Measurements from ENCODE around the gene GATAD2A.

The GATAD2A gene

GRCh38 chr19:19534556-19535265 is 129.2 kb downstream of the GATAD2A start:
- H3K4me3 ChIP-seq (replicated peaks; ENCODE audit: low read depth, low read length): no peak overlapping the region
- TF ChIP-seq CTCF (IDR thresholded peaks at IDR 0.05; ENCODE audit: low read length, missing control alignments): no peak
- no peak for DNase-seq (ENCODE audit: low read depth)

DNA sequence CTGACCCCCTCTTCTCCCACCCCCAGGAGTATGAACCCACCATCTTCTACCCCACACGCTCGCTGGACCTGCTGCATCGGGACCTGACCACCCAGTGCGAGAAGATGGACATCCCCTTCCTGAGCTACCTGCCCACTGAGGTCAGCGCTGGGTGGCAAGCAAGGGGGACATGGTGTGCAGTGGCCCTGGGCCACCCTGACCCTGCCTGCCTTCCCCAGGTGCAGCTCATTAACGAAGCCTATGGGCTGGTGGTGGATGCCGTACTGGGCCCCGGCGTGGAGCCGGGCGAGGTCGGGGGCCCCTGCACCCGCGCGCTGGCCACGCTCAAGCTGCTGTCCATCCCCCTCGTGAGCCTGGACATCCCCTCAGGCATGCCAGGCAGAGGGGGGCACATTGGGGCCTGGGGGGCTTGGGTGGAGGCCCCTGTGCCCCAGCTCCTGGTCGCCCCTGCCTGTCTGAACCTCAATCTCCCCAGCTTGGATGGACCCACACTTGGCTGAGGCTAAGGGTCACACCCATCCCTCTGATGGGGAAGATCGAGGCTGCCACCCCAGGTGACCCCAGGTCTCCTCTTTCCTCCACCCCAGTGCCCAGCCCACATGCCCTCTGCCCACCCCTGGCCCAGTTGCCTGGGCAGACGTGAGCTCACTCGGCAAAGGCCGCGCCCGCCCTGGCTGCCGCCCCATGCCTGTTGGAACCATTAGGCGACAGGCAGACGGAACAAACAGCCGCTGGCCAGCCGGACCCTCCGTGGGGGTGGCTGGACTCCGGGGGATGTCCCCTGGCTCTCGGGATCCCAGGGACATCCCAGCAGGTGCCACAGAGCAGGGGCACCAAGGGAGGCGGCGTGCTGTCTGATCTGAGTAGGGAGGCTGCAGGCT is 130.1 kb downstream of the GATAD2A start:
- no peak for TF ChIP-seq CTCF (IDR thresholded peaks at IDR 0.05; ENCODE audit: low read length, missing control alignments)
- no peak overlapping the region for H3K4me3 ChIP-seq (replicated peaks; ENCODE audit: low read depth, low read length)
- DNase-seq (ENCODE audit: low read depth): no peak

GRCh38 chr19:19537075-19538048 is 131.9 kb downstream of the GATAD2A start:
- TF ChIP-seq CTCF (IDR thresholded peaks at IDR 0.05; ENCODE audit: low read length, missing control alignments): no peak
- no peak overlapping the region for H3K4me3 ChIP-seq (replicated peaks; ENCODE audit: low read depth, low read length)
- DNase-seq (ENCODE audit: low read depth): no peak

DNA sequence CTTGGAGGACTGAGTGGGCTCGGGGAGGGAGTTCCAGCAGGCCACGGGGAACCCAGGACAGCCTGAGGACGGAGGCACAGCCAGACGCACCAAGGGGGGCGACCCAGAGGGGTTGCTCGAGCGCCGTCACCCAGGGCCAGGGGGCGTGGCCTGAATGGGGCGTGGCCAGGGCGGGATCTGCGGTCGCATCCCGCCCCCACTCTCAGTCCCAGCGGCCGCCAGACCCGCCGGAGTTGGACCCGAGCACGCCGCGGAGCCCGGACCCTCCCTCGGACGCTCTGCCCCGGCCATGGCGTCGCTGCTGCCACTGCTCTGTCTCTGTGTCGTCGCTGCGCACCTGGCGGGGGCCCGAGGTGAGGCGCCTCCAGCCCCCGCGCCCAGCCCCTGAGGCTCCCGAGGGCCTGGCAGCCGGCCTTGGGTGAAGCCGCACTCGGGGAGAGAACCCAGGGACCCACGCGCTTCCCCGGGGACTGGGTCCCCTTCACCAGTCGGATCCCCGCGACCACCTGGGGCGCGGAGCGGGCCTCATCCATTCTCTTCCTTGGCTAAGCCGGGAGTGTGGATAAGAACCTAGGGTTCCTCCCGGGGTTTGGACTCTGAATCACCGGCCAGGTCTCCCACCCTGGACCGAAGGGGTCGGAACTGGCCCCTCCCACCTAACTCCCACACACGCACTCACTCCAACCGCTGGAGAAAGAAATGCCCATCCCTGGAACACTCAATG is 132.7 kb downstream of the GATAD2A start, which contains the start of gene CILP2:
CILP2 (plus strand) TSS at position 205 of the 724 bp plus-strand sequence; CDS start at position 290, 85 bp downstream.
- no peak within 1 kb of the TSS for H3K4me3 ChIP-seq (replicated peaks; ENCODE audit: low read depth, low read length)
- no peak for DNase-seq (ENCODE audit: low read depth)
- no peak for TF ChIP-seq CTCF (IDR thresholded peaks at IDR 0.05; ENCODE audit: low read length, missing control alignments)

DNA sequence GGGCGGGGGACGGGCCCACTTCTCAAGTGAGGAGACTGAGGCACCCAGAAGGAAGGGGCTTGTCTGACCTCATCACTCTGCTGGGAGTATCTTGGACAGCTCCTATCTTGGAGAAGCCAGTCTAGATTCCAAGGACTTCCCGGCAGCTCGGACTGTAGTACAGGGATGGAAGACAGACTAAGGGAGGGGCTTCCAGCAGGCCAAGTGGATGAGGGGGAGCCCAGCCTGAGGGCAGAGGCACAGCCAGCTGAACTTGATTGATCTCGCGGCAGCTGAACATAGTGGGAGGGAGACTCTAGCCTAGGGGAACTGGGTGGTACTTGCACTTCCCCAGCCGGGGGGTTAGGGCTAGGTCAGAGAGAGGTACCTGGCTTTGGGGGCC is 133.3 kb downstream of the GATAD2A start:
- TF ChIP-seq CTCF (IDR thresholded peaks at IDR 0.05; ENCODE audit: low read length, missing control alignments): no peak
- H3K4me3 ChIP-seq (replicated peaks; ENCODE audit: low read depth, low read length): no peak overlapping the region
- DNase-seq (ENCODE audit: low read depth): no peak

DNA sequence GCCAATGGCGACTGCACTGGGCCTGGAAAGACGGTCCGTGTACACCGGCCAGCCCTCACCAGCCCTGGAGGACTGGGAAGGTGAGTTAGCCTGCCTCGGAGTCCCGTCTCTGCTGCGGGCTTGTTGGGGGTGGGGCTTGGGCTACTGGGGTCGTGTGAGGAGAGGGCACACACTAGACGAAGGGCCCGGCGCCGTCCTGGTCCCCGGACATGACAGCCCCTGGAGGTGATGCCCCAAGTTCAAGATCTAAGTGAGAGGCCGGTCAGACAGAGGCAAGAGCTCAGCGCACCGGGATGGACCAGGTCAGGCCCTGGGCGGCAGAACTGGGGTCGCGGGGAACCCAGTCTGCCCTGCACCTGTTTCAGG is 134.2 kb downstream of the GATAD2A start:
- no peak overlapping the region for H3K4me3 ChIP-seq (replicated peaks; ENCODE audit: low read depth, low read length)
- no peak for TF ChIP-seq CTCF (IDR thresholded peaks at IDR 0.05; ENCODE audit: low read length, missing control alignments)
- DNase-seq (ENCODE audit: low read depth): no peak

All from fibroblast of pulmonary artery (primary cell).